ENCODE results near the gene CADM2. TPM values are rescaled to one million over a fixed set of nuclear protein-coding genes. Genes with fewer than 3 reads are reported as not detected.
"Not testable (repeated sequence)": the region's sequence is repeated elsewhere in the genome, so short reads cannot be mapped to it uniquely, and the experiment has no call there.

The CADM2 gene
- total RNA-seq, 8 experiments from 2014 or later, result 0.15 to 19.2 (median 4.8) TPM

DNA sequence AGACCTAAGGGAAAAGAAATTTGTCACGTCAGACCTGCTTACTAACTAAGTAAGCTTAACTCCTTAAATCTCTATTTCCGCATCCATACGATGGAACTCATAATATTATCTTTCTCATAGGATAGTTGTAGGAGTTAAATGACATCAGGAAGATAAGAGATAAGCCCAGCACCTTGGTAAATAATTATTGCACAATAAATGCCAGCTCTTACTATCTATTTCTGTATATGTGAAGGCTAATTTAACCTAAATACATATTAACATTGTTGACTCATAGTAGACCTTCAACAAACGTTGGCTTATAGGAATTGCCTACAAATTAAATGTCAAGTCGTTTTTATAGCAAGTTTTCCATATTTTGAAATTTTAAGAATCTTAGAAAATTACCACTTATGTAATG is 709.0 kb downstream of the CADM2 start:
- 4 to 92% (median 87%) methylated on average over 3 to 5 of the region's 5 CpGs; no CpG with 5 or more reads in 1 of the 10 experiments for WGBS, 10 experiments
- no peak for ATAC-seq (replicated peaks in 6 of 8)
- Histone ChIP-seq H3K4me3 (no peak overlapping the region), H3K4me1 (replicated peaks in 1 of 2) (peaks cover under 1 to 8% of the 10 kb centered on the region in 2 donors), H3K27ac (no peak overlapping the region)
- in situ Hi-C loops (cut with MboI; ENCODE audit: low pct_unique_long_range_greater_than_20kb in 2 of 9, low sequenced_read_pairs in 9 of 9, unreplicated experiment in 9 of 9), result no loop called here

DNA sequence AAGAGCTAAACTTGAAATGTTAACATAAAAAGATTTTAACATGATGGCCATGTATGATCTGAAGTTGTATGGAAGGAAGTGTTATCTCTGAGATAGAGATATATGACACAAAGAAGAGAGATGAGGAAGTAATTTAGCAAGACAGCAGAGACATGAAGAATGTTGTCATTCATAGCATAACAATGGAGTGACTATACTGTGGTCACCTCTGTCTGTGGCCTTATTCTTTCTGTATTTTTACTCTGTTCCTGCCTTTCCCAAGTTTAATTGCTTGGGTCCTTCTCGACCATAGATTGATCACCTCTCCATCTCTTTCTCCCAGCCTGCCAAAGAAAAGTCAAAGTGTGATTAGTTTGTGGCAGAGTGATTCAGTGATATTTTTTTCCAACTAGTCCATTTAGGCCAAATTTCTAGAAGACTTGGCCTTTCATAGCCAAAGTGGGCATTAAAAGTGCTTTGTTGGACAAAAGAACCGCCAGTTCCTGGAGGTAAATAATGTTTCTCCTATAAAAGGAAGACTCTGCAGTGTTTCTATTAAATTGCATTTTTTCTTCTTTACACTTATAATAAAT is 711.9 kb downstream of the CADM2 start:
- Histone ChIP-seq H3K27ac (no peak overlapping the region), H3K4me3 (no peak overlapping the region), H3K4me1 (replicated peaks in 1 of 2) (peaks cover 5 to 12% of the 10 kb centered on the region in 2 donors)
- peak in 4 of 8 experiments; percentile 6 to 50 (median 34) for ATAC-seq (replicated peaks in 6 of 8)
- in situ Hi-C loops (cut with MboI; ENCODE audit: low pct_unique_long_range_greater_than_20kb in 2 of 9, low sequenced_read_pairs in 9 of 9, unreplicated experiment in 9 of 9), result no loop called here
- 0 to 100% (median 70%) methylated on average over 1 to 2 of the region's 2 CpGs; no CpG with 5 or more reads in 2 of the 10 experiments for WGBS, 10 experiments

DNA sequence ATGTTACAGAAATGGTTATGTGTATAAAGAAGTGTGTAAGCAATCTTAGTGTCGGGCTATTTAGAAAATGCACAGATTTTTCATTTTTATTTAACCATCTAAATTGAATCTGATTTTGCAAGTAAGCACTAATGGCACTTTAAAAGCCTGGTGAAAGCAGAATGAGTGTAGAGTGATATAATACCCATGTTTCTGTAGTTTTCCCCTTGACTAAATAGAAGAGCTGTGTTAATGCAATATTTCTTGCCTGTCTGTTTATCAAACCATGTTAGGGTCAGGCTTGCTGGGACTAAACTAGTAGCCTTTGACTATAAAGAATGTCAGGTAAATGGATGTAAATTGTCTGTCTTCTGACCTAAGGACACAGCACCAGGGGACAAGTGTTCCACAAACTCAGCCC is 714.0 kb downstream of the CADM2 start:
- Histone ChIP-seq H3K4me3 (no peak overlapping the region), H3K27ac (no peak overlapping the region), H3K4me1 (replicated peaks in 1 of 2) (peaks cover 5 to 12% of the 10 kb centered on the region in 2 donors)
- in situ Hi-C loops (cut with MboI; ENCODE audit: low pct_unique_long_range_greater_than_20kb in 2 of 9, low sequenced_read_pairs in 9 of 9, unreplicated experiment in 9 of 9), result no loop called here
- ATAC-seq (replicated peaks in 6 of 8), result peak in 3 of 8 experiments; percentile 47 to 65 (median 57)
- 0 to 100% (median 71%) methylated on average over 1 of the region's 1 CpG; no CpG with 5 or more reads in 3 of the 10 experiments for WGBS, 10 experiments

DNA sequence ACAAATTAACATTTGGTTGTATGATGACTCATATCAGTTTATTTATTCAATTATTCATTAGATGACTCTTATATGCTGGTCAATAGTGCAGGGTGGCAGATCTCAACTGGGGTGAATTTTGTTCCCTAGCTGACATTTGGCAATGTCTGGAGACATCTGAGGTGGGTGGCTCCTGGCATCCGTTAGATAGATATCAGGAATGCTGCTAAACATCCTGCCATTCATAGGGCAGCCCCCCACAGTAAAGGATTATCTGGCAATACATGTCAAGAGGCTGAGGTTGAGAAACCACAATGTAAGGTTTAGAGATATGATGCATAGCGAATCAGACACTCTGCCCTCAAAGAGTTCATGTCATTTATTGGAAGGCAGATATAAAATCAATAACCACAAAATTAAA is 719.9 kb downstream of the CADM2 start:
- WGBS, 10 experiments, result 7 to 100% (median 58%) methylated on average over 1 to 2 of the region's 2 CpGs
- Histone ChIP-seq H3K4me3 (no peak overlapping the region), H3K4me1 (replicated peaks in 1 of 2) (peaks cover 0 to 22% of the 10 kb centered on the region in 2 donors), H3K27ac (no peak overlapping the region)
- ATAC-seq (replicated peaks in 6 of 8), result no peak
- in situ Hi-C loops (cut with MboI; ENCODE audit: low pct_unique_long_range_greater_than_20kb in 2 of 9, low sequenced_read_pairs in 9 of 9, unreplicated experiment in 9 of 9), result no loop called here

DNA sequence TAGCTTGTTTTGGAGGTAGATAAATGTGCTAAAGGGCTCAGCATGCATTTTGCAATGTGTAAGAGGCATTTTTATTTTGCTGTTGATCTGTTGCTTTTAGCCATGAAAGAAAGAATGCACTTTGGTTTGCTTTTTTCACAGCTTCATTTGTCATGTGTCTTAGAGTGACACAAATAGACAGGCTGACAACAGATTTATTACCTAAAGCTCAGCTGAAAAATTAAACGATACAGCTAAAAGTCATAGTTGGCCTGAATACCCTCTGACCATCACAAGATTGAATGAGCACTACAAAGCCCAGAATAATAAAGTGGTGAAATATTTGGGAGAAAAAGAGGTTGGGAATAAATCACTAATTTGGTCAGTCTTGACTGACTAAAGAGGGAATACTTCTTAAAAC is 723.1 kb downstream of the CADM2 start:
- 0 to 100% (median 65%) methylated on average over 1 of the region's 1 CpG; no CpG with 5 or more reads in 2 of the 10 experiments for WGBS, 10 experiments
- ATAC-seq (replicated peaks in 6 of 8), result no peak

DNA sequence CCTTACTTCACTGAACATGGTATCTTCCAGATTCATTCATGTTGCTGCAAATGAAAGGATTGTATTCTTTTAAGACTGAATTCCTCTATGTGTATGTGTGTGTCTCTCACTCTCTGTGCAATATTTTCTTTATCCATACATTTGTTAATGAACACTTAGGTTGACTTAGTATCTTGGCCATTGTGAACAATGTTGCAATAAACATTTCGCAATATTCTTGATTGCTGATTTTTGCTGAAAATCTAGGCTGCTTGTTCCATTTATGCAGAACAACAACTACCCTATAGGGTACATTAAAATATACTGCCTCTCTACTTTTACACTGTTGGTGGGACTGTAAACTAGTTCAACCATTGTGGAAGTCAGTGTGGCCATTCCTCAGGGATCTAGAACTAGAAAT is 732.4 kb downstream of the CADM2 start:
- H3K4me3 ChIP-seq, result no peak overlapping the region
- H3K4me1 ChIP-seq (replicated peaks in 1 of 2), result no peaks in the 10 kb centered on the region
- in situ Hi-C loops (cut with MboI; ENCODE audit: low pct_unique_long_range_greater_than_20kb in 2 of 9, low sequenced_read_pairs in 9 of 9, unreplicated experiment in 9 of 9), result no loop called here
- ATAC-seq (replicated peaks in 6 of 8), result no peak
- H3K27ac ChIP-seq, result no peak overlapping the region
- WGBS, 10 experiments, result 50 to 100% (median 100%) methylated on average over 1 of the region's 1 CpG; no CpG with 5 or more reads in 5 of the 10 experiments

More for the DNA sequence above, 723.1 kb downstream of the CADM2 start:
- H3K4me3 ChIP-seq, result no peak overlapping the region
- in situ Hi-C loops (cut with MboI; ENCODE audit: low pct_unique_long_range_greater_than_20kb in 2 of 9, low sequenced_read_pairs in 9 of 9, unreplicated experiment in 9 of 9), result no loop called here
- H3K4me1 ChIP-seq (replicated peaks in 1 of 2), result peaks cover 0 to 22% of the 10 kb centered on the region in 2 donors
- no peak overlapping the region for H3K27ac ChIP-seq

DNA sequence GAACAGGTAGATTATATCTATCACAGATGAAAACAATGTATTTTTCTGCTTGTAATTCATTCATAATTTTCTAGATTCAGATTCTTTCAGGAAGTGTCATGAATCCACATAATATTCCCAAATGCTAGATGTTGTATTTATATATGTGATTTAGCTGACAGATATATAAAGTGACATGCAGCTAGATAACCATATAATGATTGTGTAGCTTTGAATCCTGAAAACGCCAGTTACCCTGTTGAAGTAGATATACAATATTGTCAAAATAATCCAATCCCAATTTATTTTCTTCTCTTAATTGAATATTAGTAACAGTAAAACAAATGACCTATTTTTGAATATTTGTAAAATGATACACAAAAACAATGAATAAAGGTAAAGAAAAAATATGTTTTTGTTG is 738.4 kb downstream of the CADM2 start:
- 9 to 100% (median 65%) methylated on average over 1 of the region's 1 CpG; no CpG with 5 or more reads in 2 of the 10 experiments for WGBS, 10 experiments
- H3K27ac ChIP-seq, result no peak overlapping the region
- no peak overlapping the region for H3K4me3 ChIP-seq
- H3K4me1 ChIP-seq (replicated peaks in 1 of 2), result no peaks in the 10 kb centered on the region
- no peak for ATAC-seq (replicated peaks in 6 of 8)
- in situ Hi-C loops (cut with MboI; ENCODE audit: low pct_unique_long_range_greater_than_20kb in 2 of 9, low sequenced_read_pairs in 9 of 9, unreplicated experiment in 9 of 9), result no loop called here

DNA sequence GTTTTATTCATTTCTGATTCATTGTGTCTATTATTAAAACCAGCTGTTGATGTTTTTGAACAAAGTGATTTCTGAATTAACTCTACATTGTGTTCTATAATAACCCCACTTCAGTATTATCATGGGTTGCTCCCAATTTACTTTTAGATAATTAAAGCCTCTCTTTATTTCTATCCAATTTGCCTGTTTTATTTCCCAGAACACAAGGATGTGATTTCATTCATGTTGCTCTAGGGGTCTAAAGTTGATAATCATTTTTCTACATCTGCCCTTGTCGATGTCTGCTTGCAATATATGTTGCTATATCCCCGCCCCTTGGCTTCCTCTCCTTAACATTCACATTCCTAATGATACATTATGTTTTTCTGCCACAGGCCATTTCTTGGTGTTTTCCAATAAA is 747.3 kb downstream of the CADM2 start:
- in situ Hi-C loops (cut with MboI; ENCODE audit: low pct_unique_long_range_greater_than_20kb in 2 of 9, low sequenced_read_pairs in 9 of 9, unreplicated experiment in 9 of 9), result no loop called here
- no peak for ATAC-seq (replicated peaks in 6 of 8)
- no peak overlapping the region for H3K27ac ChIP-seq
- H3K4me1 ChIP-seq (replicated peaks in 1 of 2), result peaks cover 4 to 13% of the 10 kb centered on the region in 2 donors
- no peak overlapping the region for H3K4me3 ChIP-seq
- 0 to 93% (median 81%) methylated on average over 2 of the region's 2 CpGs; no CpG with 5 or more reads in 2 of the 10 experiments for WGBS, 10 experiments

DNA sequence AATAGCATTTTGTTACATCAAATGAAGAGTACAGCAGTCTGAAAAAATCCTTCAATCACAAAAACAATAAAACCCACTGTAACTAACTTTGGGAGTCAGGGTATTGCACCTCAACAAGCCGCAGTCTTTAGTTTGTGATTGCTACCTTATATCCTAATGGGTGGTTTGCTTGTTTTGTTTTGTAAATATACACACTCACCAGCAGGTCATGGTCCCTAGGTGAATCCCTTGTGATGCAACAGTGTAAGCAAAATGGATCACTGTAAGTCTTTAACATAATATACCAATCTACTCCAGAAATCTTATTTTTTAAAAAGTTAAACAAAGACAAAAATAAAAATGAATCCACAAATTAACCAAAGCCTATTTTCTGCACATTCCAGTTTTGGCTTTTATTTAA is 749.5 kb downstream of the CADM2 start:
- peaks cover 4 to 13% of the 10 kb centered on the region in 2 donors for H3K4me1 ChIP-seq (replicated peaks in 1 of 2)
- ATAC-seq (replicated peaks in 6 of 8); H3K4me3 ChIP-seq; H3K27ac ChIP-seq; in situ Hi-C loops (cut with MboI; ENCODE audit: low pct_unique_long_range_greater_than_20kb in 2 of 9, low sequenced_read_pairs in 9 of 9, unreplicated experiment in 9 of 9): not testable (repeated sequence)
- WGBS, 10 experiments, result 0 to 100% (median 69%) methylated on average over 1 of the region's 1 CpG; no CpG with 5 or more reads in 4 of the 10 experiments

DNA sequence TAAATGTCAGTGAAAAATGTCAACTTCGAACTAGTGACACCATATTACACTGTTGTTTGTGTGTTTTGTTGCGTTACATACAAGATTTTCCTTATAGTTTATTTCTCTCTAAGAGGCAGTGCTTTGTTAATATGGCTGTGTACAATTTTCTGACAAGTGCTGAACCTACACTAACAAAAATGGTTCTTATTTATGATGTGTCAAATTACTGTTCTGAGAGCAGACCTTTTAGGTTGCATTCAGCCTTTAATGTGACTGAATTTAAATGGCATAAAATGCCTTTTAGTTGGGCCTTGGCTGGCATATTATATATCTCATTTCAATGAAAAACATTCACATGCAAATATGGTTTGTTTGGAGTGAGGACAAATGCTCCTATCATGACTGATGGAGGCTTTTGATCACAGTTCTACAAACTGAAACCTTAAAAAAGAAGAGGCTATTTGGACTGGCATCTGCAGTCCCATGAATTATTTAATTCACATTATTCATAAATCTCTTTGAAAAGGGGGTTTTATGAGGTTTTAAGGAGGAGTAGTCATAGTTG is 750.6 kb downstream of the CADM2 start:
- in situ Hi-C loops (cut with MboI; ENCODE audit: low pct_unique_long_range_greater_than_20kb in 2 of 9, low sequenced_read_pairs in 9 of 9, unreplicated experiment in 9 of 9), result no loop called here
- no peak overlapping the region for H3K4me3 ChIP-seq
- H3K4me1 ChIP-seq (replicated peaks in 1 of 2), result peaks cover 4 to 13% of the 10 kb centered on the region in 2 donors
- peak in 5 of 8 experiments; percentile 54 to 89 (median 82) for ATAC-seq (replicated peaks in 6 of 8)
- no peak overlapping the region for H3K27ac ChIP-seq
- WGBS, 10 experiments, result 0 to 86% (median 62%) methylated on average over 1 to 2 of the region's 2 CpGs; no CpG with 5 or more reads in 2 of the 10 experiments

DNA sequence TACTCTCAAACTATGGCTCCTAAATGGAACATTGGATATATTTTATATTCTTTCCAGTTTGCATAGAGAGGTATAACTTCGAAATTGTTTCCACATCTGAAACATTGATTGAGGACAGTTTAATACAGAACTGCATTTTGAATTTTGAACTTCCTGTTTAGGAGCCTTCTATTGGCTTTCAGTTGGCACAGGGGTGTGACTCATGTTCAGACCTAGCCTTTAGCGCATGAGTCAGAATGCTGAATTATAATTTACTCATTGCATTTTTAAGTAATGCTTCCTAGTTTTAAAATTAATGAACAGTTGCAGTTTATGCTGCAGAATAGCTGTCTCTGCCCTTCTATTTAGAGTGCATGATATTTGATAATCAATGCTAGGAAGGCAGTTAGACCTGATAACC is 751.7 kb downstream of the CADM2 start:
- peak in 3 of 8 experiments; percentile 34 to 51 (median 47) for ATAC-seq (replicated peaks in 6 of 8)
- Histone ChIP-seq H3K27ac (no peak overlapping the region), H3K4me1 (replicated peaks in 1 of 2) (peaks cover 4 to 13% of the 10 kb centered on the region in 2 donors), H3K4me3 (no peak overlapping the region)
- 0 to 100% (median 80%) methylated on average over 1 to 2 of the region's 2 CpGs; no CpG with 5 or more reads in 1 of the 10 experiments for WGBS, 10 experiments
- in situ Hi-C loops (cut with MboI; ENCODE audit: low pct_unique_long_range_greater_than_20kb in 2 of 9, low sequenced_read_pairs in 9 of 9, unreplicated experiment in 9 of 9), result no loop called here

DNA sequence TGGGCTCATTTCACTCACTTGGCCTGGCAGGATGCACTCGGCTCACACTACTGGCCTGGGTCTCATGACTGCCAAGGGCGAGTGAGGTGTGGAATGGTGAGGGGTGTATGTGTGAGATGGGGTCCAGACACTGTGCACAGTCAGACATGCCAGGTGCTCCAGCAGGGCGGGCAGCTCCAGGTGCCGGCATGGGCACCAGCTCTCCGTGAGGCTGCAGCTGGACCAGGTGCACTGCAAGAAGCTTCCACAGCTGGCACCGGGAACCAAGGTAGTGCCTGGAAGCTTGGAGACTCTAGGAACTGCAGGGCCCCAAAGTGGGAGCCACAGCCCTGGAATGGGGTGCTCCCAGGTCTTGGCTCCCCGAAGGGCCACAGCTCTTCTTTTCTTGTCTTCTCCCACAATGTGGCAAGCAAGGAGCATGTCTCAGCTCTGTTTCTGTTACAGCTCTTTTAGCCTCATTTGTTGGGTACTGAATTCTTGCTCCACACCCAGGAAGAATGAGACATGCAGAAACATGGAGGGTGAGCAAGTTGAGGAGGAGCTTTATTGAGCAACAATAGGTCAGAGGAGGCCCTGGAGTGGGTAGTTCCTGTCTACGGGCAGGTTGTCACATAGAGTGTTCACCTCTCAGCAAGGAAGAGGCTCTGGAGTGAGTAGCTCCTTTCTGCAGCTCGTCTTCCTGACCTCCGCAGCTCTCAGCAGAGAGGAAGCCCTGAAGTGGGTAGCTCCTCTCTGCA is 762.8 kb downstream of the CADM2 start:
- Histone ChIP-seq H3K4me1 (replicated peaks in 1 of 2) (no peaks in the 10 kb centered on the region), H3K4me3 (no peak overlapping the region)

DNA sequence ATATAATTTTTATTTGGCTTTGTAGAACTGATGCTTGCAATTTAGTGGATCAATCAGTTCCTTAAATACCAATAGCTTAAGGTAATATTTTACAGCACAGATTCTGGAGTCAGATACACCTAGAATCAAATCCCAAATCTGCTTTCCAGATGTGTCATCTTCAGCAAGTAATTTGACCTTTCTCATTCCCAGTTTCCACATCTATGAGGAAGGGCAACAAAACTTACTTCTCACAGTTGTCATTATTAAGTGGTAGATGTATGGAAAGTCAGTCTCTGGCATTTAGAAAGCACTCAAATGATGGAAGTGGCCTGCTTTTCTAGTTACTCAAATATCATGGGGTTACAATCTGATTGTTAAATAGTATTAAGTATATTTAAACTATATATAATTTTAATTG is 767.0 kb downstream of the CADM2 start:
- no peak for ATAC-seq (replicated peaks in 6 of 8)
- Histone ChIP-seq H3K27ac (no peak overlapping the region), H3K4me3 (no peak overlapping the region), H3K4me1 (replicated peaks in 1 of 2) (no peaks in the 10 kb centered on the region)
- in situ Hi-C loops (cut with MboI; ENCODE audit: low pct_unique_long_range_greater_than_20kb in 2 of 9, low sequenced_read_pairs in 9 of 9, unreplicated experiment in 9 of 9), result no loop called here

More for the DNA sequence above, 762.8 kb downstream of the CADM2 start:
- in situ Hi-C loops (cut with MboI; ENCODE audit: low pct_unique_long_range_greater_than_20kb in 2 of 9, low sequenced_read_pairs in 9 of 9, unreplicated experiment in 9 of 9), result no loop called here
- no peak overlapping the region for H3K27ac ChIP-seq
- no peak for ATAC-seq (replicated peaks in 6 of 8)
- WGBS, 10 experiments, result 11 to 80% (median 74%) methylated on average over 1 to 7 of the region's 10 CpGs; no CpG with 5 or more reads in 3 of the 10 experiments
